ENCODE data around the gene CAMTA1. TPM values are rescaled to one million over a fixed set of nuclear protein-coding genes. Genes with fewer than 3 reads are reported as not detected.
A peak's percentile ranks its signal among the peaks of the same experiment; 100 is the strongest.

CAMTA1 gene
- total and polyA plus RNA-seq, 9 of the 15 experiments (the other 6 are each of a cell fraction or from before 2014, with no cell fraction given) = 43.9 to 161 (median 65.9) TPM

- H3K79me2 ChIP-seq (ENCODE audit: control insufficient read depth, insufficient read depth, low read length) = no peaks in the 10 kb centered on the region
- WGBS (ENCODE audit: insufficient coverage, low coverage, missing lambda C conversion rate) = 0% methylated on average over 10 of the region's 10 CpGs
- H3K4me3 ChIP-seq = no peak overlapping the region
- in situ Hi-C loops (cut with MboI) = no loop called here
- peaks cover 0 to 2% of the 10 kb centered on the region in 2 experiments; a peak in 1 of 5 replicates for H3K27me3 ChIP-seq (ENCODE audit: control insufficient read depth in 2 of 2, insufficient read depth in 2 of 2, low read length in 2 of 2)
- FAIRE-seq = no peak
- no peak for ATAC-seq
- H3K4me1 ChIP-seq (replicated peaks in 1 of 2; ENCODE audit: control insufficient read depth in 2 of 2, insufficient read depth in 2 of 2, low read length in 2 of 2) = no peaks in the 10 kb centered on the region
- H3K4me2 ChIP-seq (ENCODE audit: insufficient read depth, low read length) = no peak overlapping the region
- ChIA-PET CTCF (ENCODE audit: low intra/inter-chr PET ratio) (no interaction called here), POLR2A (no interaction called here)
- H3K9me3 ChIP-seq (replicated peaks; ENCODE audit: control insufficient read depth, insufficient read depth, low read depth, low read length) = no peaks in the 10 kb centered on the region
- no peak for TF ChIP-seq RFX7 (CRISPR knock-in tag; IDR thresholded peaks at IDR 0.05)
- 0 out of 2 replicates have a peak, but pooled peaks have one; percentile 18 for TF ChIP-seq GABPA (tag; conservative IDR thresholded peaks at IDR 0.05; ENCODE audit: low read depth)
- no peak for TF ChIP-seq FOXO4 (CRISPR knock-in tag; IDR thresholded peaks at IDR 0.05)
- no peak for TF ChIP-seq SREBF2 (CRISPR knock-in tag; IDR thresholded peaks at IDR 0.05)
- TF ChIP-seq NR2C2 (CRISPR knock-in tag; IDR thresholded peaks at IDR 0.05) = no peak
- TF ChIP-seq NR2C2 (tag; IDR thresholded peaks at IDR 0.05) = peak; percentile 80; the same call in 1 of the 2 replicates
- TF ChIP-seq ZNF239 (CRISPR knock-in tag; IDR thresholded peaks at IDR 0.05) = no peak
- no peak for TF ChIP-seq SOX6 (IDR thresholded peaks at IDR 0.05)
- peaks cover 11% of the 10 kb centered on the region; the same call in 1 of the 2 replicates for H4K20me1 ChIP-seq (replicated peaks; ENCODE audit: control insufficient read depth, insufficient read depth, low read length)
- H3K27ac ChIP-seq (ENCODE audit: extremely low read depth, low read depth, low read length) = no peak overlapping the region
- H3K36me3 ChIP-seq (ENCODE audit: control insufficient read depth, insufficient read depth, low read length) = no peaks in the 10 kb centered on the region
- intact Hi-C loops (cut with micrococcal nuclease) = no loop called here
- no peaks in the 10 kb centered on the region for H3K9me1 ChIP-seq (ENCODE audit: control insufficient read depth, insufficient read depth, low read length)
- DNase-seq (ENCODE audit: extremely low read depth in 1 of 4, low spot score in 3 of 4) = no peak
- no peak overlapping the region for H2AFZ ChIP-seq (ENCODE audit: low read depth, low read length)
- no TSS peak for BruUV-seq (replicated peaks)
- H3K9ac ChIP-seq (ENCODE audit: insufficient read depth in 1 of 2, low read depth in 2 of 2, low read length in 2 of 2) = no peak overlapping the region
Measured at GRCh38 chr1:7549277-7550161, 764.3 kb downstream of the CAMTA1 start.
